HG03103 (cell line): ENCODE results near the gene PHF14.
A peak's percentile ranks its signal among the peaks of the same experiment; 100 is the strongest.

Source experiments
- ATAC-seq: cut with Tn5 transposase; IDR thresholded peaks from one replicate; pipeline ENCODE4 v1.9.1; 2021; ENCODE audit warnings: low read depth; ENCODE audit not compliant: unreplicated experiment

PHF14 gene

GRCh38 chr7:11203224-11203623 is 229.6 kb downstream of the PHF14 start:
- no peak for ATAC-seq

DNA sequence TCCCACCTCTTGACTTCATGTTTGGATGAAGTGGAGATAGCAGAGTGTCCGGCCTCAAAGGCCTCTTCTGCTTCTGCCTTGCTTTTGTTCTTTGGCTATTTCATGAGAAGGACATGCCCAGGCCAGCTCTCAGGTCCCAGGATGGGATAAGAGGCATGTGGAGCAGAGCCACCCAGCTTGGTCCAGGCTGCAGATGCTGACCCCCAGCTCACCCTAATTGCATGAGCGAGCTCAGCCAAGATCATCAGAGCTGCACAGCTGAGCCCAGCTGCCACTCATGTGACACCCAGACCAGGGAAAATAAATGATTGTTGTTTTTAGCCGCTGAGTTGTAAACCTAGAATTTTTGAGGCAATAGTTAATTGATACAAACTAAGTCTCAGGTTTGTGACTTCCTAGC is 230.0 kb downstream of the PHF14 start:
- ATAC-seq = no peak

DNA sequence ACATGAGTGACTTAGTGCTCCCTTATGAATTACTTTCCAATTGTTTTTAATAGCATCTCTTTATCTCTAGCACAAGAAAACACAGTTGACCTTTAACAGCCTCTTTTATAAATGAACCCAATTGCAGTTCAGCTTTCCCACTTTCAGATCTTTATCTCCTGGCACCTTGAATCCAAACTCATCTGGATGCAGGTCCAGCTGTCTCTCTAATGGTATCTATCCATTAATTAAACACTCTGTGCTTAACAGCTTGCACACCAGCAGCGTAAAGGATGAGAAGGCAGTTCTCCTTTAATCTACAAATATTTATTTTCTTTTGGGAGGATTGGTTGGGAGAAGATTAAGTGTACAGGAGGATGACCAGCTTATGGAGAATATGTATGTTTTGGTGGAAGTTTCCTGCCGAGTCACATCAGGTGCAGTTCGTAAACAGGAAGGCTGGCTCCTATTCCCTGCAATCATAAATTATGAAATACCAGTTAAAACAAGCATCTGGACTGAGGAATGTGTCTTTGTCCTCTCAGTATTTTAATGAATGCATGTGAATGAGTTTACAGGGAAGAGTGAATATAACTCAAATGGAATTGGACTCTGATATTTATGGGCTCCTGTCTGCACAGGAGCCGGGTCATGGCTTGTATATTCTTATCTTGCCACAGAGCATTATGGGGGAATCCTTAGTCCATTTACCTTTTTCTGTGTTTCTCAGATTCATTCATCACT is 232.7 kb downstream of the PHF14 start:
- ATAC-seq = no peak

- ATAC-seq = no peak
Measured at GRCh38 chr7:11207565-11207964, 233.9 kb downstream of the PHF14 start.

- ATAC-seq = no peak
Measured at GRCh38 chr7:11208883-11209465, 235.3 kb downstream of the PHF14 start.

DNA sequence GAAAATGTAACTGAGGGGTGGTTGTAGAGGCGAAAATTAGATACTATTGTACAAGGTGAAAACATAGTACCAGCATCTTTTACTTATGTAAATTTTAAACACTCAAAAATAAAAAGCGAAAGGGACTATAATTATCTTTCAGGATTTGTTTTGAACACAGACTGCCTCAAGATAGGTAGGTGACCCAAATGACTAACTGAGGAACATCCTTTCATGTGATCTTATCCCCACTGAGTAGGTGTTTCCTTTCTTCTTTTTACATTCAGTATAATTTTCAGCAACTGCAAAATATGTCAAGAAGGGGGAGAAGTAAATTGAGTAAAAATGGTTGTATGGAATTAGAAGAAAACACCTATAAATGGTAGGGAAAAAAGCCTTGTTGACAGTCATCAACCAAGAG is 236.7 kb downstream of the PHF14 start:
- no peak for ATAC-seq

- peak; percentile 83 for ATAC-seq
Measured at GRCh38 chr7:11212080-11212711, 238.5 kb downstream of the PHF14 start.

DNA sequence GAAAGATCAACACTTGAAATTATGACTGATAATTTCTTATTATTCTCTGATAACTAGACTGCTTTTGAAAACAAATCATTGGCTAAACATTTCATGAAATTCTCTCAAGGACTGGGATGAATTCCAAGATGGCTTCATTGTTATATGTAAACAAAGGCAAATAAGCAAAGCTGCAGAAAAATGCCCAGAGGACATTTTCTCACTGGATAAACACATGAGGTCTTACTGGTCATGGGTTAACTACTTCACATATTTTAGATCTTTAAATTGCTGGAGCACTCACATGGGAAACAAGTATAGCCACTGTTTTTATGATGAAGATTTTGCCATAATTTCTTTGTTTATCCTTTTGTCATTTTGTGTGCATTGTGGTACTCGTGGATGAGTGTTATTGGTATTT is 239.1 kb downstream of the PHF14 start:
- ATAC-seq = no peak

DNA sequence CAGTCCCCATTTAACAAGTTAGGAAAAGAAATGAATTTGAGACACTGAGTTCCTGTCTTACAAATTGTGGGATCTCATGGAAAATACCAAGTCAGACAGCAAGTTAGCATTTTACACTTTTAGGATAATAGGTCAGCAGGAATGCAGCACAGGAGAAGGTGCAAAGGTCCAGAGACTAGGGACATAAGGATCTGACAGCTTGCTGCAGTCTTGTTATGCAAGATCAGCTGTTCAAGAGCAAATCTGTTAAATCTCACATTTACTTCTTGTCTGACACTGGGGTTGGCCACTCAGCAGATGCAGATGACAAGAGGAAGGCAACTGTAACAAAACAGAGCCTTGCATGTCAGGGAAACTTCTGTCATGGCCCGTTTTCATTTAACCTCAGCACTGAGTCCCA is 239.6 kb downstream of the PHF14 start:
- no peak for ATAC-seq

DNA sequence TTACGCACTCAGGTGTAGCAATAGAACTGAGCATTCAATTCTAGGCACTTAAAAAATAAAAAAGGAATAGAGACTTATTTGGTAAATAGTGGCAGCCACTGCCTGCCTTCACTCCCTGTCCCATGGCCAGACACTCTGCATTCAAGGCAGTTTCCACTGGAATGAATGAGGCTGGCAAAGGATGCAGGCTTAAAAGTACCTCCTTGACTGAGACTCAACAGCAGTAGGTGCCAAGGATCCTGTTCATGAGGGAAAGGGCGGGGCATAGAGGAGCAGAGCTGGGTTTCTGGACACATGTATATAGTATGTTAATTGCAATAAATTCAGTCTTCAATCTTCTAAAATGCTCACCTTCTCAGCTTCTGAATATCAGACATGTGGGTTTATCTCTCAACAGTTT is 242.6 kb downstream of the PHF14 start:
- no peak for ATAC-seq

DNA sequence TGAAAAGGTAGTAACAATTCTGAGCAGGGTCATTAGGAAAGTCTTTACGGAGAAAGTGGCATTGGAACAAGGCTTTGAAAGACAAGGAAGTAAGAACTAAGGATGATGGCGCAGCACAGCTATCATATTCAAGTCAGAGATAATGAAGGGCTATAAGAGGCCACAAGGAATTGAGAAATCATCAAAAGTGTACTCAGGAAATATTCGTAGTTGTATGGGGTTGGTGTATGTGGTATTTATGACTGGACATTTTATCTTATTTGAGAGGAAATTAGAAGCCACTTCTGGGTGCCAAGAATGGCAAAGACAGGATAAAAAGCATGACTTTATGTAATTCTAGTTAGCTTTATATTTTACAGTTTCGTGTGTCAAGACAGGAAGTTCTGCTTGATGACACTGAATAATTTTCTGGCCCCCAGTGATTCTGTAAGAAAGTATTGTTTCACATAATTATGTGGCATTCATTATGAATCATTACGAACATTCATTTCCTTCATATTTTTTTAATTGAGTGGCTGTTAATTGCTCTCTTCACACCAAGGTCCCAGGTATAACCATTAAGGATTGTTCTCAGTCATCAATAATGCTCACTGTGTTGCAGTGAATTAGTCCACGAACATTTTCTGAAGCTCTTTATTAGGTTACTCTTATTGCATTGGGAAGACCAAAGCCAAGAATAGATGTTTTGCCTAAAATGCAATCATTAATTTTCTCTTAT is 244.3 kb downstream of the PHF14 start:
- ATAC-seq = no peak
